HG03457 (cell line): ENCODE measurements around the gene ASF1A.

Source experiments
- ATAC-seq: cut with Tn5 transposase; IDR thresholded peaks from one replicate; pipeline ENCODE4 v1.9.1; 2021; ENCODE audit warnings: moderate number of reproducible peaks; ENCODE audit not compliant: unreplicated experiment

The ASF1A gene

GRCh38 chr6:118912646-118913045, 18.7 kb downstream of the ASF1A start:
- no peak for ATAC-seq

- ATAC-seq, result no peak
Observed at GRCh38 chr6:118913161-118913560, 19.2 kb downstream of the ASF1A start.

- ATAC-seq, result no peak
Observed at GRCh38 chr6:118914598-118914997, 20.6 kb downstream of the ASF1A start.

GRCh38 chr6:118917546-118918328, 23.8 kb downstream of the ASF1A start:
- ATAC-seq, result no peak

- ATAC-seq, result no peak
Observed at GRCh38 chr6:118918329-118918725, 24.4 kb downstream of the ASF1A start.

GRCh38 chr6:118921084-118921483, 27.1 kb downstream of the ASF1A start:
- no peak for ATAC-seq

GRCh38 chr6:118923035-118923434, 29.1 kb downstream of the ASF1A start:
- no peak for ATAC-seq

- no peak for ATAC-seq
Observed at GRCh38 chr6:118930680-118931079, 36.7 kb downstream of the ASF1A start.

GRCh38 chr6:118931436-118931835, 37.5 kb downstream of the ASF1A start:
- no peak for ATAC-seq

- ATAC-seq, result no peak
Observed at GRCh38 chr6:118932421-118932820, 38.5 kb downstream of the ASF1A start.

GRCh38 chr6:118933855-118934460, 40.0 kb downstream of the ASF1A start:
- peak; percentile 1 for ATAC-seq

- ATAC-seq, result peak; percentile 96
Observed at GRCh38 chr6:118934461-118935330, 40.7 kb downstream of the ASF1A start, which contains the start of gene MCM9. MCM9 (minus strand) TSS chr6:118935159; CDS start chr6:118931723, 3,436 bp downstream.

- peak; percentile 2 for ATAC-seq
Observed at GRCh38 chr6:118935331-118935668, 41.3 kb downstream of the ASF1A start.

- no peak for ATAC-seq
Observed at GRCh38 chr6:118935978-118936703, 42.2 kb downstream of the ASF1A start.

GRCh38 chr6:118939683-118940082, 45.7 kb downstream of the ASF1A start:
- ATAC-seq, result no peak

GRCh38 chr6:118940770-118941169, 46.8 kb downstream of the ASF1A start:
- ATAC-seq, result no peak

- ATAC-seq, result no peak
Observed at GRCh38 chr6:118945217-118945616, 51.3 kb downstream of the ASF1A start.

- ATAC-seq, result no peak
Observed at GRCh38 chr6:118952683-118953082, 58.7 kb downstream of the ASF1A start.

- no peak for ATAC-seq
Observed at GRCh38 chr6:118953391-118953790, 59.4 kb downstream of the ASF1A start.
